Kidney (tissue), 14 donors: ENCODE measurements around the gene GGA2. TPM values are rescaled to one million over a fixed set of nuclear protein-coding genes. Genes with fewer than 3 reads are reported as not detected.

Experiments
- DNase-seq, 5 donors: peaks; one replicate each; pipeline ENCODE4 v3.0.0-alpha.2; 2013 to 2020
- FAIRE-seq: peaks from 2 replicates; lab custom pipeline; 2012; peaks lifted over from hg19 to GRCh38; lab: Jason Lieb, UNC
- H3K27ac ChIP-seq, 2 donors: one replicate each; pipeline ENCODE4 v1.7.0; 2013; ENCODE audit warnings: low read depth in 2 of 2, low read length in 2 of 2, inconsistent platforms in 1 of 2
- H3K27me3 ChIP-seq: one replicate; pipeline ENCODE4 v1.7.1; 2013; ENCODE audit warnings: low read length, inconsistent platforms; ENCODE audit not compliant: control insufficient read depth, insufficient read depth
- H3K36me3 ChIP-seq, 3 donors: one replicate each; pipeline versions ENCODE4 v1.7.0 to v1.7.1; 2013; ENCODE audit warnings: low read length in 3 of 3, control low read depth in 1 of 3, inconsistent platforms in 1 of 3; ENCODE audit not compliant: insufficient read depth in 3 of 3, control insufficient read depth in 2 of 3
- H3K4me1 ChIP-seq, 3 donors: one replicate each; pipeline versions ENCODE4 v1.7.0 to v1.7.1; 2013; ENCODE audit warnings: low read length in 3 of 3, inconsistent platforms in 1 of 3, low read depth in 1 of 3; ENCODE audit not compliant: control insufficient read depth in 2 of 3, insufficient read depth in 2 of 3
- H3K4me3 ChIP-seq, 3 donors: one replicate each; pipeline versions ENCODE4 v1.7.0 to v1.8.1; 2013; ENCODE audit warnings: low read length in 3 of 3, control low read depth in 1 of 3, inconsistent platforms in 1 of 3
- H3K9ac ChIP-seq, 3 donors: one replicate each; pipeline versions ENCODE4 v1.7.0 to v1.7.1; 2013; ENCODE audit warnings: low read length in 3 of 3, control low read depth in 1 of 3, inconsistent platforms in 1 of 3
- H3K9me3 ChIP-seq, 3 donors: one replicate each; pipeline versions ENCODE4 v1.7.0 to v1.7.1; 2013; ENCODE audit warnings: low read length in 3 of 3, control low read depth in 1 of 3, inconsistent platforms in 1 of 3; ENCODE audit not compliant: control insufficient read depth in 2 of 3, insufficient read depth in 1 of 3
- CTCF ChIP-seq: IDR thresholded peaks from 3 replicates; pipeline ENCODE4 v1.5.1; 2012; ENCODE audit warnings: mild to moderate bottlenecking, moderate library complexity, borderline replicate concordance; ENCODE audit not compliant: insufficient read depth; ENCODE audit errors: extremely low read depth
- intact Hi-C: fragments of 100-400 bp; cut with DNase I; formaldehyde crosslinking; loops from one replicate; pipeline ENCODE4 v1.11.1; 2022
- polyA plus RNA-seq: library from polyadenylated mRNA; stranded (reverse); fragments of 350-450 nt; fragmentation: Illumina TruSeq; extraction: RNeasy Lipid Tissue Mini Kit (QIAGEN cat#74804); gene quantifications from one replicate; pipeline ENCODE4 v1.2.3, GENCODE V29; 2014; ENCODE audit warnings: low read depth, low replicate concordance; ENCODE audit not compliant: insufficient read depth
- total RNA-seq: library from RNA; stranded (reverse); fragmentation: NEBNext Ultra II Directional; extraction: Animal tissue kit (Norgen Biotek cat#: 25700); gene quantifications from one replicate; pipeline ENCODE4 v1.2.1, GENCODE V29; 2021
- donor health status: control.
- donor health status: control.
- donor health status: control.
- donor health status: control.
- donor health status: control.
- donor health status: DM: yes; HTN: yes; CAD: no.
- donor health status: Normal renal cell carcinoma (clear cell type).

The GGA2 gene
- total and polyA plus RNA-seq, 2 donors from 2014 or later, result 43.5 to 79.9 TPM

GRCh38 chr16:23521037-23521743, 10.9 kb upstream of the GGA2 start:
- no peak overlapping the region for H3K27ac ChIP-seq
- H3K9ac ChIP-seq, result no peak overlapping the region
- no peaks in the 10 kb centered on the region for H3K4me1 ChIP-seq
- H3K36me3 ChIP-seq, result peaks cover 7 to 23% (median 18%) of the 10 kb centered on the region in 3 donors
- H3K27me3 ChIP-seq, result no peaks in the 10 kb centered on the region
- FAIRE-seq (no peak), DNase-seq (no peak)
- intact Hi-C loops, result no loop called here
- no peak for TF ChIP-seq CTCF
- no peaks in the 10 kb centered on the region for H3K9me3 ChIP-seq
- H3K4me3 ChIP-seq, result no peak overlapping the region

- no peak for FAIRE-seq
- H3K27me3 ChIP-seq, result no peaks in the 10 kb centered on the region
- no peak overlapping the region for H3K27ac ChIP-seq
- no peak for TF ChIP-seq CTCF
- no peaks in the 10 kb centered on the region for H3K9me3 ChIP-seq
- no peak overlapping the region for H3K4me3 ChIP-seq
- no peak for DNase-seq
- intact Hi-C loops, result no loop called here
- peaks cover 7 to 23% (median 18%) of the 10 kb centered on the region in 3 donors for H3K36me3 ChIP-seq
- H3K4me1 ChIP-seq, result no peaks in the 10 kb centered on the region
- H3K9ac ChIP-seq, result no peak overlapping the region
Observed at GRCh38 chr16:23520500-23520899, 10.2 kb upstream of the GGA2 start.

- DNase-seq (no peak), FAIRE-seq (no peak)
- Histone ChIP-seq H3K4me1 (no peaks in the 10 kb centered on the region), H3K9ac (no peak overlapping the region), H3K27me3 (no peaks in the 10 kb centered on the region), H3K36me3 (peaks cover 4 to 16% (median 13%) of the 10 kb centered on the region in 3 donors), H3K4me3 (no peak overlapping the region), H3K9me3 (no peaks in the 10 kb centered on the region), H3K27ac (no peak overlapping the region)
- TF ChIP-seq CTCF, result no peak
- intact Hi-C loops, result no loop called here
Observed at GRCh38 chr16:23519282-23519681, 9.0 kb upstream of the GGA2 start.
